OCI-LY3 (cell line): ENCODE results near the gene TPP1.

Experiments
- CTCF ChIP-seq: fragments of 200-600, 300-600 bp; sonication (generic); IDR thresholded peaks from 2 replicates; pipeline ENCODE4 v1.5.1; 2014; ENCODE audit warnings: antibody characterized with exemption, low read length, low read depth
- EZH2phosphoT487 ChIP-seq: fragments of 200-600 bp; shearing (Covaris generic); IDR thresholded peaks from 2 replicates; pipeline ENCODE4 v1.6.1; 2018; ENCODE audit warnings: antibody characterized with exemption, mixed run types, low read depth

DNA sequence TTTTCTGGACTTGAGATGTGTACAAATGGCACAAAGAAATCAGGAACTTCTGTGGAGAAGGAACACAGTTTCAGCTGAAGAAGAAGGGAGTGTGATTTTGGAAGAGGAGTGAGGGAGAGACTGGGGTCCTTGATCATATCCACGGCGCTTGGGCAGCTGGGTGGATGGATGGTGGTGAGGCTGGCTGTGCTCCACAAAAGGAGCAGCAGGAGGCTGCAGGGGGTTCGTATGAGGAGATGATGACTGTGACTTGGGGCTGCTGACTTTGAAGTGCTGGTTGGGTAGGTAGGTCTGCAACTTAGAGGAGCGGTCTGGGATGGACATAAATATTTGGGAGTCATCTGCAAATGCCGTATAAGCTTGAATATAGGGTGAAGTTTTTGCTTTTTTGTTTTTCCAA is 37.7 kb upstream of the TPP1 start:
- TF ChIP-seq CTCF (no peak), EZH2phosphoT487 (no peak)
